GM12875 (cell line): ENCODE data around the gene ADGRG4.

Source experiments
- H3K4me3 ChIP-seq: one replicate; pipeline ENCODE4 v1.5.1; 2011; ENCODE audit warnings: low read depth, low read length, control low read depth
- CTCF ChIP-seq: IDR thresholded peaks from 2 replicates; pipeline ENCODE4 v1.5.1; 2011; ENCODE audit warnings: low read depth, mild to moderate bottlenecking, control low read depth, inconsistent platforms, low read length, moderate library complexity, borderline replicate concordance; ENCODE audit not compliant: insufficient read depth

Gene ADGRG4

GRCh38 chrX:136453114-136453513, 152.4 kb downstream of the ADGRG4 start:
- no peak for TF ChIP-seq CTCF
- H3K4me3 ChIP-seq: no peak overlapping the region

- H3K4me3 ChIP-seq: no peak overlapping the region
- no peak for TF ChIP-seq CTCF
Measured at GRCh38 chrX:136453771-136454170, 153.0 kb downstream of the ADGRG4 start.

GRCh38 chrX:136456133-136456532, 155.4 kb downstream of the ADGRG4 start:
- no peak for TF ChIP-seq CTCF
- no peak overlapping the region for H3K4me3 ChIP-seq

- no peak for TF ChIP-seq CTCF
- no peak overlapping the region for H3K4me3 ChIP-seq
Measured at GRCh38 chrX:136457303-136457917, 156.6 kb downstream of the ADGRG4 start.

GRCh38 chrX:136464589-136464988, 163.8 kb downstream of the ADGRG4 start:
- no peak overlapping the region for H3K4me3 ChIP-seq
- TF ChIP-seq CTCF: no peak
